ENCODE data around the gene MYCBPAP. TPM values are rescaled to one million over a fixed set of nuclear protein-coding genes. Genes with fewer than 3 reads are reported as not detected.
"Not testable (repeated sequence)": the region's sequence is repeated elsewhere in the genome, so short reads cannot be mapped to it uniquely, and the experiment has no call there.

Gene MYCBPAP
- total and polyA plus RNA-seq, 4 donors, result 0.73 to 6.4 (median 2.8) TPM

DNA sequence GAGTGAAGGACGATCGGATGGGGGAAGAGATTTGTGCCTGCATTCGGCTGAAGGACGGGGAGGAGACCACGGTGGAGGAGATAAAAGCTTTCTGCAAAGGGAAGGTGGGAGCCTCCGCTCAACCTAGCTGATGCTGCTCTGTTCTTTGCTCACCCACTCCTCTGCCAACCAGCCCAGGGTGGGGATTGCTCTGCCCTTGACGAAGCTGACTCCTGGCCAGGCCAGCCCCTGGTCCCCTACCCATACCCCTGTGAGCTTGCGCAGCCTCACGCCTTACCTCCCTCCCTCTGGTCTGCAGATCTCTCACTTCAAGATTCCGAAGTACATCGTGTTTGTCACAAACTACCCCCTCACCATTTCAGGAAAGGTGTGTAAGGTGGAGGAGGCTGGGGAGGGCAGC lies 34.3 kb upstream of the MYCBPAP start:
- no peak for ATAC-seq (ENCODE audit: insufficient read depth, low FRiP score)
- no peak overlapping the region for H3K9ac ChIP-seq (ENCODE audit: insufficient read depth in 1 of 2, low read length in 2 of 2)
- peaks cover 0 to 14% (median 0%) of the 10 kb centered on the region in 3 donors for H3K27me3 ChIP-seq (ENCODE audit: control insufficient read depth in 3 of 3, insufficient read depth in 3 of 3, low read length in 2 of 3)
- peaks cover 0 to 6% (median 2%) of the 10 kb centered on the region in 5 donors for H3K4me1 ChIP-seq (ENCODE audit: control insufficient read depth in 5 of 5, insufficient read depth in 5 of 5, low read length in 5 of 5)
- H3K27ac ChIP-seq (ENCODE audit: low read depth in 1 of 2, low read length in 1 of 2), result no peak overlapping the region
- no peak for DNase-seq
- H3K4me3 ChIP-seq, result no peak overlapping the region
- no peak for TF ChIP-seq CTCF (IDR thresholded peaks at IDR 0.05; ENCODE audit: control extremely low read depth, extremely low read depth)
- WGBS, 2 donors, result 93 to 95% methylated on average over 11 of the region's 11 CpGs
- no peaks in the 10 kb centered on the region for H3K9me3 ChIP-seq (ENCODE audit: control insufficient read depth in 4 of 4, insufficient read depth in 3 of 4, low read length in 3 of 4)
- H3K36me3 ChIP-seq (ENCODE audit: control insufficient read depth in 4 of 4, insufficient read depth in 4 of 4, low read length in 4 of 4), result peaks cover 0 to 14% (median 5%) of the 10 kb centered on the region in 4 donors

GRCh38 chr17:50474523-50474922 lies 33.7 kb upstream of the MYCBPAP start:
- Histone ChIP-seq H3K9ac (ENCODE audit: insufficient read depth in 1 of 2, low read length in 2 of 2) (no peak overlapping the region), H3K27ac (ENCODE audit: low read depth in 1 of 2, low read length in 1 of 2) (no peak overlapping the region), H3K27me3 (ENCODE audit: control insufficient read depth in 3 of 3, insufficient read depth in 3 of 3, low read length in 2 of 3) (peaks cover 0 to 9% (median 0%) of the 10 kb centered on the region in 3 donors), H3K9me3 (ENCODE audit: control insufficient read depth in 4 of 4, insufficient read depth in 3 of 4, low read length in 3 of 4) (no peaks in the 10 kb centered on the region), H3K4me1 (ENCODE audit: control insufficient read depth in 5 of 5, insufficient read depth in 5 of 5, low read length in 5 of 5) (peaks cover 0 to 7% (median under 1%) of the 10 kb centered on the region in 5 donors), H3K36me3 (ENCODE audit: control insufficient read depth in 4 of 4, insufficient read depth in 4 of 4, low read length in 4 of 4) (peaks cover 0 to 14% (median 5%) of the 10 kb centered on the region in 4 donors), H3K4me3 (no peak overlapping the region)
- no peak for TF ChIP-seq CTCF (IDR thresholded peaks at IDR 0.05; ENCODE audit: control extremely low read depth, extremely low read depth)
- ATAC-seq (ENCODE audit: insufficient read depth, low FRiP score) (no peak), DNase-seq (no peak)
- WGBS, 2 donors, result 82 to 87% methylated on average over 6 of the region's 6 CpGs

DNA sequence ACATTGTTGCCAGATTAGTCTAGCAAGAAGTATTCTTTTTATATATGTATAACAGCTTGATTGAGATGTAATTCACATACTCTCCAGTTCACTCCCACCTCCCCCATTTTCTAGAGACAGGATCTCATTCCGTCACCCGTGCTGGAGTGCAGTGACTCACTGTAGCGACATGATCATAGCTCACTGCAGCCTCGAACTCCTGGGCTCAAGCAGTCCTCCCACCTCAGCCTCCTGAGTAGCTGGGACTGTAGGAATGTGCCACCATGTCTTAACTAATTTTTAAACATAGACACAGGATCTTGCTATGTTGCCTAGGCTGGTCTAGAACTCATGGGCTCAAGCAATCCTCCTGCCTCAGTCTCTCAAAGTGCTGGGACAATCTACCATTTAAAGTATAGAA lies 32.9 kb upstream of the MYCBPAP start:
- peaks cover 0 to 12% (median 6%) of the 10 kb centered on the region in 5 donors for H3K4me1 ChIP-seq (ENCODE audit: control insufficient read depth in 5 of 5, insufficient read depth in 5 of 5, low read length in 5 of 5)
- no peak overlapping the region for H3K4me3 ChIP-seq
- no peak for DNase-seq
- TF ChIP-seq CTCF (IDR thresholded peaks at IDR 0.05; ENCODE audit: control extremely low read depth, extremely low read depth), result no peak
- H3K9me3 ChIP-seq (ENCODE audit: control insufficient read depth in 4 of 4, insufficient read depth in 3 of 4, low read length in 3 of 4), result no peaks in the 10 kb centered on the region
- peaks cover 0 to 6% (median 0%) of the 10 kb centered on the region in 3 donors for H3K27me3 ChIP-seq (ENCODE audit: control insufficient read depth in 3 of 3, insufficient read depth in 3 of 3, low read length in 2 of 3)
- no peak overlapping the region for H3K9ac ChIP-seq (ENCODE audit: insufficient read depth in 1 of 2, low read length in 2 of 2)
- 88 to 92% methylated on average over 4 of the region's 4 CpGs for WGBS, 2 donors
- peaks cover 0 to 14% (median 5%) of the 10 kb centered on the region in 4 donors for H3K36me3 ChIP-seq (ENCODE audit: control insufficient read depth in 4 of 4, insufficient read depth in 4 of 4, low read length in 4 of 4)
- ATAC-seq (ENCODE audit: insufficient read depth, low FRiP score), result no peak
- H3K27ac ChIP-seq (ENCODE audit: low read depth in 1 of 2, low read length in 1 of 2), result no peak overlapping the region

GRCh38 chr17:50475775-50476544 lies 32.3 kb upstream of the MYCBPAP start:
- Histone ChIP-seq H3K4me1 (ENCODE audit: control insufficient read depth in 5 of 5, insufficient read depth in 5 of 5, low read length in 5 of 5) (peaks cover 0 to 12% (median 6%) of the 10 kb centered on the region in 5 donors), H3K36me3 (ENCODE audit: control insufficient read depth in 4 of 4, insufficient read depth in 4 of 4, low read length in 4 of 4) (peaks cover 0 to 11% (median 5%) of the 10 kb centered on the region in 4 donors)
- H3K9ac ChIP-seq (ENCODE audit: insufficient read depth in 1 of 2, low read length in 2 of 2); H3K27me3 ChIP-seq (ENCODE audit: control insufficient read depth in 3 of 3, insufficient read depth in 3 of 3, low read length in 2 of 3); ATAC-seq (ENCODE audit: insufficient read depth, low FRiP score); DNase-seq; H3K9me3 ChIP-seq (ENCODE audit: control insufficient read depth in 4 of 4, insufficient read depth in 3 of 4, low read length in 3 of 4); H3K4me3 ChIP-seq; H3K27ac ChIP-seq (ENCODE audit: low read depth in 1 of 2, low read length in 1 of 2): not testable (repeated sequence)
- WGBS, 2 donors, result 34 to 64% methylated on average over 24 to 31 of the region's 33 CpGs
